AG04449 (cell line): ENCODE results near the gene TAL1.

Source experiments
- CTCF ChIA-PET: fragments of 350-600 bp; formaldehyde crosslinking; extraction: SDS; loops from one replicate; lab custom pipeline; 2021; ENCODE audit warnings: antibody characterized with exemption; lab: Yijun Ruan, JAX
- POLR2A ChIA-PET: fragments of 400-600, 350-600 bp; formaldehyde crosslinking; extraction: SDS; loops from one replicate; lab custom pipeline; 2020; ENCODE audit warnings: antibody characterized with exemption, inconsistent platforms; lab: Yijun Ruan, JAX
- DNase-seq: peaks from one replicate; pipeline ENCODE4 v3.0.0-alpha.2; 2010; ENCODE audit warnings: low read depth, low spot score
- H3K4me3 ChIP-seq: 2 replicates; pipeline ENCODE4 v1.5.1; 2011; ENCODE audit warnings: low read depth, mild to moderate bottlenecking, control low read depth, low read length
- TF ChIP-seq, protein P1 (sequence below): IDR thresholded peaks from one replicate; pipeline ENCODE4 v1.5.1; 2011; ENCODE audit warnings: mild to moderate bottlenecking, moderate library complexity, low read length, control low read depth, inconsistent platforms; ENCODE audit not compliant: insufficient read depth; ENCODE audit errors: missing control alignments

Gene TAL1

DNA sequence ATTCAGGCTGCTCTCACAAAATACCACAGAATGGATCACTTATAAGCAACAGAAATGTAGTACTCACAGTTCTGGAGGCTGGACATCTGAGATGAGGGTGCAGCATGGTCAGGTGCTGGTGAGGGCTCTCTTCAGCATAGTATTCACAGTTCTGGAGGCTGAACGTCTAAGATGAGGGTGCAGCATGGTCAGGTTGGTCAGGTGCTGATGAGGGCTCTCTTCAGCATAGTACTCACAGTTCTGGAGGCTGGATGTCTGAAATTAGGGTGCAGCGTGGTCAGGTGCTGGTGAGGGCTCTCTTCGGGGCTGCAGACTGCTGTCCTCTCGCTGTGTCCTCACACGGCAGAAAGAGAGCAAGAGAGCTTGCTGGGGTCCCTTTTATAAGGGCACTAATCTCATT is 59.2 kb downstream of the TAL1 start:
- POLR2A ChIA-PET, result no interaction called here
- CTCF ChIA-PET, result interaction anchor here (12.9 kb wide), 1 partner anchor 19 kb away, joined by 213 read pairs; the partner anchor contains the start of gene PDZK1IP1
- TF ChIP-seq, protein P1, sequence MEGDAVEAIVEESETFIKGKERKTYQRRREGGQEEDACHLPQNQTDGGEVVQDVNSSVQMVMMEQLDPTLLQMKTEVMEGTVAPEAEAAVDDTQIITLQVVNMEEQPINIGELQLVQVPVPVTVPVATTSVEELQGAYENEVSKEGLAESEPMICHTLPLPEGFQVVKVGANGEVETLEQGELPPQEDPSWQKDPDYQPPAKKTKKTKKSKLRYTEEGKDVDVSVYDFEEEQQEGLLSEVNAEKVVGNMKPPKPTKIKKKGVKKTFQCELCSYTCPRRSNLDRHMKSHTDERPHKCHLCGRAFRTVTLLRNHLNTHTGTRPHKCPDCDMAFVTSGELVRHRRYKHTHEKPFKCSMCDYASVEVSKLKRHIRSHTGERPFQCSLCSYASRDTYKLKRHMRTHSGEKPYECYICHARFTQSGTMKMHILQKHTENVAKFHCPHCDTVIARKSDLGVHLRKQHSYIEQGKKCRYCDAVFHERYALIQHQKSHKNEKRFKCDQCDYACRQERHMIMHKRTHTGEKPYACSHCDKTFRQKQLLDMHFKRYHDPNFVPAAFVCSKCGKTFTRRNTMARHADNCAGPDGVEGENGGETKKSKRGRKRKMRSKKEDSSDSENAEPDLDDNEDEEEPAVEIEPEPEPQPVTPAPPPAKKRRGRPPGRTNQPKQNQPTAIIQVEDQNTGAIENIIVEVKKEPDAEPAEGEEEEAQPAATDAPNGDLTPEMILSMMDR, result no peak
- H3K4me3 ChIP-seq, result no peak overlapping the region
- DNase-seq, result no peak
